SK-N-SH (cell line): ENCODE data around the gene ZNF878. TPM values are rescaled to one million over a fixed set of nuclear protein-coding genes. Genes with fewer than 3 reads are reported as not detected.
A peak's percentile ranks its signal among the peaks of the same experiment; 100 is the strongest.

ENCODE experiments used
- CTCF ChIA-PET: fragments of 300-600, 350-600 bp; formaldehyde crosslinking; extraction: SDS; loops from one replicate; lab custom pipeline; 2021; lab: Yijun Ruan, JAX
- POLR2A ChIA-PET: fragments of 350-600 bp; sonication (Branson Sonifier 250); formaldehyde crosslinking; extraction: SDS; loops from one replicate; lab custom pipeline; 2020; ENCODE audit warnings: antibody characterized with exemption, inconsistent platforms; lab: Yijun Ruan, JAX
- DNase-seq: peaks from one replicate; pipeline ENCODE4 v3.0.0; 2012
- H2AFZ ChIP-seq: fragments of 200-600 bp; sonication (generic); 2 replicates; pipeline ENCODE4 v1.8.1; 2016; ENCODE audit warnings: antibody characterized with exemption, mild to moderate bottlenecking, low read depth
- H3F3A ChIP-seq: fragments of 200-600 bp; sonication (generic); replicated peaks from 2 replicates; pipeline ENCODE3; 2016; ENCODE audit warnings: antibody characterized with exemption, mild to moderate bottlenecking; ENCODE audit not compliant: insufficient read depth
- H3K27ac ChIP-seq, 2 experiments: fragments of 200-500 bp in 1 of 2; fragments of 200-600 bp in 1 of 2; sonication (Bioruptor generic) in 1 of 2; sonication (generic), shearing (Covaris generic) in 1 of 2; 2 replicates each; pipeline versions ENCODE4 v1.5.1 to v1.6.1; 2014 to 2016; ENCODE audit warnings: low read depth in 2 of 2, inconsistent platforms in 1 of 2, low read length in 1 of 2, mild to moderate bottlenecking in 1 of 2, mixed read lengths in 1 of 2
- H3K27me3 ChIP-seq: fragments of 200-600 bp; sonication (generic), shearing (Covaris generic); 2 replicates; pipeline ENCODE4 v1.6.1; 2016; ENCODE audit warnings: mixed run types; ENCODE audit not compliant: insufficient read depth
- H3K36me3 ChIP-seq, 2 experiments: fragments of 200-500 bp in 1 of 2; fragments of 200-600 bp in 1 of 2; sonication (Bioruptor generic) in 1 of 2; sonication (generic) in 1 of 2; replicated peaks in 1 of 2; 2 replicates each; pipeline versions ENCODE3 to v1.5.1; 2014 to 2016; ENCODE audit warnings: low read length in 1 of 2, mild to moderate bottlenecking in 1 of 2; ENCODE audit not compliant: insufficient read depth in 2 of 2, control insufficient read depth in 1 of 2
- H3K4me1 ChIP-seq, 2 experiments: fragments of 200-500 bp in 1 of 2; fragments of 200-600 bp in 1 of 2; sonication (Bioruptor generic) in 1 of 2; sonication (generic), shearing (Covaris generic) in 1 of 2; 2 replicates each; pipeline versions ENCODE4 v1.5.1 to v1.6.1; 2014 to 2016; ENCODE audit warnings: low read depth in 1 of 2, low read length in 1 of 2, mixed run types in 1 of 2; ENCODE audit not compliant: insufficient read depth in 2 of 2, control insufficient read depth in 1 of 2
- H3K4me2 ChIP-seq: fragments of 200-600 bp; sonication (generic), shearing (Covaris generic); 2 replicates; pipeline ENCODE4 v1.6.1; 2017; ENCODE audit warnings: mixed run types
- H3K4me3 ChIP-seq, 2 experiments: fragments of 200-500 bp in 1 of 2; fragments of 200-600 bp in 1 of 2; sonication (Bioruptor generic) in 1 of 2; sonication (generic), shearing (Covaris generic) in 1 of 2; 2 replicates each; pipeline versions ENCODE4 v1.5.1 to v1.8.1; 2014 to 2016; ENCODE audit warnings: low read depth in 2 of 2, inconsistent platforms in 1 of 2, low read length in 1 of 2, mild to moderate bottlenecking in 1 of 2, mixed read lengths in 1 of 2, moderate library complexity in 1 of 2
- H3K79me2 ChIP-seq: fragments of 200-600 bp; sonication (generic); 2 replicates; pipeline ENCODE4 v1.8.1; 2017; ENCODE audit warnings: mild to moderate bottlenecking; ENCODE audit not compliant: insufficient read depth
- H3K9ac ChIP-seq: fragments of 200-600 bp; sonication (generic); 2 replicates; pipeline ENCODE4 v1.6.1; 2017; ENCODE audit warnings: mixed run types
- H3K9me2 ChIP-seq: fragments of 200-600 bp; sonication (generic); 2 replicates; pipeline ENCODE4 v1.6.1; 2017; ENCODE audit warnings: mixed run types
- H3K9me3 ChIP-seq: fragments of 200-600 bp; sonication (generic); 2 replicates; pipeline ENCODE4 v1.6.1; 2017; ENCODE audit warnings: mixed run types, mild to moderate bottlenecking, moderate library complexity
- H4K20me1 ChIP-seq: fragments of 200-600 bp; sonication (generic); 2 replicates; pipeline ENCODE4 v1.6.1; 2017; ENCODE audit warnings: mild to moderate bottlenecking, mixed run types; ENCODE audit not compliant: insufficient read depth
- FOSL2 ChIP-seq: IDR thresholded peaks from 2 replicates; pipeline ENCODE4 v1.4.0; 2012; ENCODE audit warnings: low read depth, mild to moderate bottlenecking, moderate library complexity, borderline replicate concordance
- FOXJ3 ChIP-seq: sonication (generic); formaldehyde crosslinking; IDR thresholded peaks from 2 replicates; pipeline ENCODE4 v1.5.1; 2020; ENCODE audit warnings: mild to moderate bottlenecking, missing genetic modification reagents
- GABPA ChIP-seq: IDR thresholded peaks from 2 replicates; pipeline ENCODE4 v1.4.0; 2012; ENCODE audit warnings: low read depth, mild to moderate bottlenecking
- MAX ChIP-seq: IDR thresholded peaks from 2 replicates; pipeline ENCODE4 v1.4.0; 2012; ENCODE audit warnings: low read depth
- MXI1 ChIP-seq: IDR thresholded peaks from 2 replicates; pipeline ENCODE4 v1.6.1; 2012; ENCODE audit warnings: mild to moderate bottlenecking, low read depth, low read length, improper control_type of control experiment
- RAD21 ChIP-seq: IDR thresholded peaks from 2 replicates; pipeline ENCODE4 v1.6.1; 2012; ENCODE audit warnings: mild to moderate bottlenecking, low read length
- RXRA ChIP-seq: IDR thresholded peaks from 2 replicates; pipeline ENCODE4 v1.4.0; 2012; ENCODE audit warnings: low read depth, mild to moderate bottlenecking, borderline replicate concordance
- SIN3A ChIP-seq: IDR thresholded peaks from 2 replicates; pipeline ENCODE4 v1.6.1; 2012; ENCODE audit warnings: low read depth, mild to moderate bottlenecking, low read length, moderate library complexity, borderline replicate concordance
- TAF1 ChIP-seq: IDR thresholded peaks from 2 replicates; pipeline ENCODE4 v1.6.1; 2012; ENCODE audit warnings: low read depth, mild to moderate bottlenecking, low read length, moderate library complexity, borderline replicate concordance
- USF1 ChIP-seq: IDR thresholded peaks from 2 replicates; pipeline ENCODE4 v1.4.0; 2012; ENCODE audit warnings: low read depth, borderline replicate concordance
- USF2 ChIP-seq: fragments of 150-350 bp; IDR thresholded peaks from 2 replicates; pipeline ENCODE4 v1.6.1; 2017; ENCODE audit warnings: antibody characterized with exemption, low read length, low read depth, borderline replicate concordance
- ZBTB33 ChIP-seq: IDR thresholded peaks from 2 replicates; pipeline ENCODE4 v1.4.0; 2012; ENCODE audit warnings: low read depth, borderline replicate concordance
- WGBS: methylation state at CpG from one replicate; pipeline ENCODE4 v1.1.6; 2017; ENCODE audit warnings: low lambda C conversion rate; 5-methylcytosine and 5-hydroxymethylcytosine counted together
- polyA plus RNA-seq, 3 experiments: library from polyadenylated mRNA; depleted of rRNA; stranded (reverse); fragments of >200 nt; gene quantifications; 2 replicates each; pipeline ENCODE4 v1.2.3, GENCODE V29; 2012

ZNF878 gene
- polyA plus RNA-seq, 1 of the 3 experiments (the other 2 are of a cell fraction), result 0.05 TPM

DNA sequence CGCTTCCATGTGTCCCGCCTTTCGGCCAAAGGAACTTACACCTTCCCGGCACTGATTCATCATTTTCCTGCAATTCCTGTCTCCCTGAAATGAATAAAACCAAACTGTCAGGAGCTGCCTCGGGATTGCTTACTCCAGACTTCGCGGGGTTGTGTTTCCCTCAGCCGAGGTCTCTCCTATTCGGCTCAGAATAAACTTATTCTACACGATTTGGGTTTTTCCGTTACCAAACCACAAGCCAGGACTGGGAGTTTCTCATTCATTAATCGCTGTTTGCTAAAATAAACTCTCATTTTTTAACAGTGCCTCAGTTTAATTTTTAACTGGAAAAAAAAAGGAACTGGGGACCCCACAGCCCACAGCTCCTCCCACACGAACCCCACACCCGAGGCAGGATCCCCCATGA, 667 bp downstream of the ZNF878 start:
- no peaks in the 10 kb centered on the region for H3F3A ChIP-seq
- H2AFZ ChIP-seq, result peak overlapping the region; percentile 91
- no peaks in the 10 kb centered on the region for H3K9me2 ChIP-seq
- peak overlapping the region; percentile 58 for H3K9ac ChIP-seq
- peak overlapping the region; percentile 93 for H3K4me2 ChIP-seq
- peak; percentile 33 for DNase-seq
- no peaks in the 10 kb centered on the region for H3K27me3 ChIP-seq
- ChIA-PET CTCF (interaction anchor here (0.9 to 2.7 kb wide), 12 partner anchors 13 to 254 kb away, joined by 3 to 13 read pairs (median 4); partner anchors contain the start of genes ZNF20, ZNF433, ZNF700 and ZNF763), POLR2A (interaction anchor here (1.2 to 2.2 kb wide), 4 partner anchors 15 to 88 kb away, joined by 3 to 23 read pairs (median 7); partner anchors contain the start of genes ZNF20 and ZNF433)
- 3% methylated on average over 14 of the region's 14 CpGs for WGBS
- H3K4me1 ChIP-seq, result no peaks in the 10 kb centered on the region; a peak in 1 of 4 replicates
- no peaks in the 10 kb centered on the region for H4K20me1 ChIP-seq
- no peaks in the 10 kb centered on the region for H3K9me3 ChIP-seq
- no peaks in the 10 kb centered on the region for H3K36me3 ChIP-seq
- no peak overlapping the region for H3K27ac ChIP-seq
- no peaks in the 10 kb centered on the region for H3K79me2 ChIP-seq
- TF ChIP-seq MAX, result no peak
- TF ChIP-seq GABPA, result no peak
- no peak for TF ChIP-seq RXRA
- TF ChIP-seq FOSL2, result no peak
- no peak for TF ChIP-seq MXI1
- H3K4me3 ChIP-seq, result peak overlapping the region; percentile 58 to 69

DNA sequence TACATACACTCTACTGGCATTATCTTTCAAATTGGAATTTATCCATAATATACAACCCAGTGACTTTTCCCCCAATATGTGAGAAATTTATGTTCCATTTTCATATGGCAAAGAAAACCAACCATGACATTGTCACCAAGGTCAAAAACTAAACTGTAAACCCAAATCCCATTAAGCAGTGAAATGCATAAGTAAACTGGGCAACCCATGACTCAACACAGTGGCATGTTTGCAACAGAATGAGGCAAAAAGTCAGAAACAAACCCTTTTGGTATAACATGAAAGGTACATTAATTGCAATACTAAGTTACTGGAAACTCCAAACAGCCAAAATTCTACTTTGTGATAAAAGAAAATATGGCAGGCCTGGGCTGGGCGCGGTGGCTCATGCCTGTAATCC, 4.9 kb downstream of the ZNF878 start:
- H3K4me3 ChIP-seq, result no peak overlapping the region
- CTCF ChIA-PET, result interaction anchor here (2.8 kb wide), 1 partner anchor 12 kb away, joined by 18 read pairs; no protein-coding TSS in a partner anchor
- no peak overlapping the region for H3K9ac ChIP-seq
- no peaks in the 10 kb centered on the region for H3F3A ChIP-seq
- no peak for DNase-seq
- no peaks in the 10 kb centered on the region for H3K9me2 ChIP-seq
- POLR2A ChIA-PET, result no interaction called here
- H3K27me3 ChIP-seq, result no peaks in the 10 kb centered on the region
- H3K27ac ChIP-seq, result no peak overlapping the region
- no peak overlapping the region for H2AFZ ChIP-seq
- H3K36me3 ChIP-seq, result no peaks in the 10 kb centered on the region
- no peak for TF ChIP-seq USF2
- TF ChIP-seq TAF1, result no peak
- no peak for TF ChIP-seq FOXJ3 (CRISPR knock-in tag)
- TF ChIP-seq USF1, result no peak
- TF ChIP-seq FOSL2, result no peak
- TF ChIP-seq ZBTB33, result no peak
- TF ChIP-seq SIN3A, result no peak
- TF ChIP-seq GABPA, result no peak
- no peak for TF ChIP-seq RAD21
- H4K20me1 ChIP-seq, result no peaks in the 10 kb centered on the region
- no peak overlapping the region for H3K4me2 ChIP-seq
- no peaks in the 10 kb centered on the region for H3K4me1 ChIP-seq
- WGBS, result 95% methylated on average over 2 of the region's 2 CpGs
- H3K9me3 ChIP-seq, result peaks cover 8% of the 10 kb centered on the region; the same call in 1 of the 2 replicates
- H3K79me2 ChIP-seq, result no peaks in the 10 kb centered on the region
